H7 (cell line): ENCODE data around the gene ABCC3. TPM values are rescaled to one million over a fixed set of nuclear protein-coding genes. Genes with fewer than 3 reads are reported as not detected.

Source experiments
- DNase-seq: peaks from one replicate; pipeline ENCODE4 v3.0.0; 2012
- H3K27me3 ChIP-seq: 2 replicates; pipeline ENCODE4 v1.6.0; 2011; ENCODE audit warnings: mild to moderate bottlenecking, low read length; ENCODE audit not compliant: control insufficient read depth, insufficient read depth
- H3K36me3 ChIP-seq: replicated peaks from 2 replicates; pipeline ENCODE4 v1.5.1; 2011; ENCODE audit warnings: low read length; ENCODE audit not compliant: control insufficient read depth, insufficient read depth
- H3K4me3 ChIP-seq: 2 replicates; pipeline ENCODE4 v1.5.1; 2011; ENCODE audit warnings: low read depth, mild to moderate bottlenecking, control low read depth, low read length, moderate library complexity; ENCODE audit not compliant: insufficient read depth
- total RNA-seq: library from RNA; depleted of rRNA; stranded (reverse); fragments of >200 nt; shearing (Covaris generic); gene quantifications from 2 replicates; pipeline ENCODE4 v1.2.3, GENCODE V29; 2014; rRNA removed

Gene ABCC3
- total RNA-seq, 1 experiment from 2014 or later: 0.48 TPM

- H3K36me3 ChIP-seq: peaks cover 30% of the 10 kb centered on the region
These were observed 104.4 kb downstream of the ABCC3 start for GRCh38 chr17:50739098-50739497.

More at GRCh38 chr17:50739098-50739497, 104.4 kb downstream of the ABCC3 start:
- H3K27me3 ChIP-seq: no peaks in the 10 kb centered on the region
- no peak for DNase-seq
- H3K4me3 ChIP-seq: no peak overlapping the region

Other genes with a start within 250 kb of the ABCC3 start
- gene LRRC59, start 237.4 kb upstream of the ABCC3 start, total RNA-seq: 105 and 119 TPM in 2 replicates
- 14.8 and 16.2 TPM in 2 replicates for gene ACSF2, start 208.7 kb upstream of the ABCC3 start, total RNA-seq
- not detected in 2 replicates for gene CHAD, start 166.0 kb upstream of the ABCC3 start, total RNA-seq
- 28.4 and 38.1 TPM in 2 replicates for gene RSAD1, start 156.0 kb upstream of the ABCC3 start, total RNA-seq
- gene MYCBPAP, start 126.4 kb upstream of the ABCC3 start, total RNA-seq: 0.62 and 3.2 TPM in 2 replicates
- 0.07 and 0.87 TPM in 2 replicates for gene EPN3, start 102.1 kb upstream of the ABCC3 start, total RNA-seq
- 31.0 and 42.6 TPM in 2 replicates for gene SPATA20, start 87.7 kb upstream of the ABCC3 start, total RNA-seq
- gene CACNA1G, start 74.2 kb upstream of the ABCC3 start, total RNA-seq: 1.5 and 1.9 TPM in 2 replicates
- 42.0 and 46.0 TPM in 2 replicates for gene ANKRD40, start 73.0 kb downstream of the ABCC3 start, total RNA-seq
- gene LUC7L3, start 84.7 kb downstream of the ABCC3 start, total RNA-seq: 45.4 and 76.9 TPM in 2 replicates
- not detected in 2 replicates for gene ANKRD40CL, start 132.6 kb downstream of the ABCC3 start, total RNA-seq
- gene WFIKKN2, start 200.7 kb downstream of the ABCC3 start, total RNA-seq: not detected in 2 replicates
- 5.2 and 8.6 TPM in 2 replicates for gene TOB1, start 231.5 kb downstream of the ABCC3 start, total RNA-seq